Superior temporal gyrus (tissue), 1 donor: ENCODE measurements around the gene SBNO2.

Experiments used
- DNase-seq: peaks from one replicate; pipeline ENCODE4 v3.0.0-alpha.2; 2016; ENCODE audit errors: extremely low spot score

The SBNO2 gene

DNA sequence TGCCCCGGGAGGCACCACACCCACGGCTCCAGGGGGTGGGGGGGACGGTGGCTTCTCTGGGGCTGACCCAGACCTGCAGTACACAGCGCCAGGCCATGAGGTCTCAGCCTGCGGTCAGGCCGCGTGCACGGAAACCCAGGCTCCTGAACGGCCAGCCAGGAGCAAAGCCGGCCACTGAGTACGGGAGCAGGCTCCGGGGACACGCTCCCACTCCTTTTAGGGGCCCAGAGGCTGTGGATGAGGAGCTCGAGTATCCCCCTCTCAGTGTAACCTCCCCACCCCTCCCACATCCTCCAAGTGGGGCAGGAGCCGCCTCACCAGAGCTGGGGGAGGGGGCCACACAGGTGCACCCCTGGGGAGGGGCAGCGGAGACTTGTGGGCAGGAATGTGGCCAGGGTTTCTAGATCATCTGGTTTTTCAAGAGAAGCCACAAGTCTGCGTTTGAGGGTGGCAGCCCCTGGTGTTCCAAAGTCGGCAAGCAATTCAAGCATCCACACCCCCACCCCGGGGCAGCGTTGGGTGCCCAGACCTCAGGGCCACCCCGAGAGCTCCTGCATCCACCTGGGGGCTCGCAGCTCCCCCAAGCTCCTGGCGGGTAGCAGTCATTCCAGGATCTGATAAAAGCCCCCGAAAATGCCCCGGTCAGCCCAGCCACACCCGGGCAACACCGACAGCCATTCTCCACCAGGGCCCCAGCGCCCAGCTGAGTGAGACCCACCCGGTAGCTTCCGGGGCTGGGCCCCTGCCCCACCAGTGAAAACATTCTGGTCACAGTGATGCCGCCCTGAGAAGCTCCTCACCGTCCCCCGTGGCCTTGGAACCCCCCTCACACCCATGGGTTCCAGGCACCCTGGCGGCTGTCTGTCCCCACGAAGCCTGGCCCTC lies 6.1 kb downstream of the SBNO2 start:
- DNase-seq, result no peak

GRCh38 chr19:1166872-1167573 lies 7.0 kb downstream of the SBNO2 start:
- no peak for DNase-seq

GRCh38 chr19:1164684-1165531 lies 9.2 kb downstream of the SBNO2 start:
- no peak for DNase-seq

- no peak for DNase-seq
Observed at GRCh38 chr19:1163934-1164683, 10.0 kb downstream of the SBNO2 start.

DNA sequence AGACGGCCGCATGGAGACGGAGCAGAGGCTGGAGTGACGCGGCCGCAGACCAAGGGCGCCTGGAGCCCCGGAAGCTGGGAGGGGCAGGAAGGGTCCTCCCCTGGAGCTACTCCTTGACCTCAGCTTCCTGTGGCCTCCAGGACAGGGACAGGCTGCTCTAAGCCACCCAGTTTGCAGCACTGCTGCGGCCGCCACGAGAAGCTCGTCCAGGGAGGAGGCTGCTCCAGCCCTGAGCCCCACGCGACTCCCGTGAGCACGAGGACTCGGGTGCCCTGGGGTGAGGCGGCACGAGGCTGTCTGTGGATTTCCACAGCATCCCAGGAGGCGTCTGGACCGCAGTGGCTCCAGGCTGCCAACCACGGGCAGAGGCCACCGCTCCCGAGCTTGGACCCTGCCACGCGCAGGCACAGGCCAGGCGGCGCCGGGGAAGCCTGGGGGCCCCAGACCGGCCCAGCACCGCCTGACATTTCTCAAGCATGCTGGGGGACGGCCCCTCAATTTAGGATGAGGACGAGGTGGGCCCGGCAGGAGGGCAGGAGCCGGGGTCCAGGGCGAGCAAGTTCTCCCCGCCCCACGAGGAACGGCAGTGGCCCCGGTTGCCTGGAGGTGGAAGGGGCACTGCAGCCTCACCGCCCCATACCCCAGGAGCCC lies 10.7 kb downstream of the SBNO2 start:
- no peak for DNase-seq

GRCh38 chr19:1162404-1163282 lies 11.4 kb downstream of the SBNO2 start:
- DNase-seq, result no peak

- no peak for DNase-seq
Observed at GRCh38 chr19:1161716-1162115, 12.4 kb downstream of the SBNO2 start.

- no peak for DNase-seq
Observed at GRCh38 chr19:1159864-1160595, 14.0 kb downstream of the SBNO2 start.

GRCh38 chr19:1158885-1159448 lies 15.1 kb downstream of the SBNO2 start:
- no peak for DNase-seq

- no peak for DNase-seq
Observed at GRCh38 chr19:1157931-1158884, 15.9 kb downstream of the SBNO2 start.

DNA sequence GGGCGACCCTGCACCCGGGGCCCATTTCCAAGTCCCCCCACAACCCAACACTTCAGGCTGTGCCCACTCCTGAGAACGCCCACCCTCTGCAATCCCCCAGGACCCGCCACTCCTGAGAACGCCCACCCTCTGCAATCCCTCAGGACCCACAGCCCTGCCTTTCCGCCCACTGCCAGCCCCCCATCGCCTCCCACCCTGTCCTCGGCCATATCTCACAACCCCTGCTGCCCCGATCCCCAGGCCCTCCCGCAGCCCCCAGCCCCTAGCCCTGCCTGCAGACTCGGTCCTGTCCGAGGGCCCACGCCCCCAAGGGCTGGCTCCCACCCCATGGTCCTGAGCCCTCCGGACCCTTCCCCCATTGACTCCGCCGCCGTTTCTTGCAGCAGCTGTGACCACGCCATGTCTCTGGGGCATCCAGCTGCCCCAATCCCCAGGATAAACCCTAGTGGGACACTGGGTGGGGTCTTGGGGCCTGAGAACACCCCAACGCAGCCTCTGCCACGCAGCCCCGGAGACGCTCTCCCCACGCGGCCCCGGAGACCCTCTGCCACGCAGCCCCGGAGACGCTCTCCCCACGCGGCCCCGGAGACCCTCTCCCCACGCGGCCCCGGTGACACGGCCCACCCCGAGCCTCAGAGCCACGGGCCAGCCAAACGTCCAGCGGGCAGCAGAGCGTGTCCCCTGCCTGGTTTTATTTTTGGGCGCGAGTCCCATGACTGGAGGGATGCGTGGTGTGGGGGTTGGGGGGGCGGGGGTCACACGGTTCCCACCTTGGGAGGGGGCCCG lies 17.0 kb downstream of the SBNO2 start:
- no peak for DNase-seq

GRCh38 chr19:1156305-1156801 lies 17.7 kb downstream of the SBNO2 start:
- no peak for DNase-seq

GRCh38 chr19:1155352-1156304 lies 18.4 kb downstream of the SBNO2 start:
- DNase-seq, result no peak

- no peak for DNase-seq
Observed at GRCh38 chr19:1154731-1155351, 19.2 kb downstream of the SBNO2 start.
